Mesendoderm (in vitro differentiated cells): ENCODE measurements around the gene HMCN2.

Source experiments
- DNase-seq: peaks from one replicate; pipeline ENCODE4 v3.0.0; 2013
- H2AK5ac ChIP-seq: 2 replicates; pipeline ENCODE4 v1.6.1; 2013; ENCODE audit warnings: low read length, inconsistent platforms
- H2BK120ac ChIP-seq: 2 replicates; pipeline ENCODE4 v1.6.1; 2013; ENCODE audit warnings: low read depth, mild to moderate bottlenecking, low read length, moderate library complexity, mixed read lengths
- H2BK15ac ChIP-seq: replicated peaks from 2 replicates; pipeline ENCODE4 v1.6.1; 2013; ENCODE audit warnings: low read depth, mild to moderate bottlenecking, moderate library complexity
- H2BK5ac ChIP-seq: 2 replicates; pipeline ENCODE4 v1.6.1; 2013; ENCODE audit warnings: low read length, inconsistent platforms
- H3K18ac ChIP-seq: 2 replicates; pipeline ENCODE4 v1.6.1; 2013; ENCODE audit warnings: mild to moderate bottlenecking, low read length, mixed read lengths
- H3K23ac ChIP-seq: one replicate; pipeline ENCODE4 v1.6.1; 2013; ENCODE audit warnings: low read length
- H3K27ac ChIP-seq: 2 replicates; pipeline ENCODE4 v1.5.1; 2013; ENCODE audit warnings: low read depth, mild to moderate bottlenecking, inconsistent platforms, low read length, moderate library complexity
- H3K27me3 ChIP-seq: 2 replicates; pipeline ENCODE4 v1.6.1; 2013; ENCODE audit warnings: low read length, control low read depth, mild to moderate bottlenecking, inconsistent platforms; ENCODE audit not compliant: insufficient read depth, poor library complexity
- H3K36me3 ChIP-seq: 2 replicates; pipeline ENCODE4 v1.6.1; 2013; ENCODE audit warnings: low read length, inconsistent platforms; ENCODE audit not compliant: control insufficient read depth, insufficient read depth
- H3K4ac ChIP-seq: one replicate; pipeline ENCODE4 v1.6.1; 2013; ENCODE audit warnings: low read depth, mild to moderate bottlenecking, low read length, moderate library complexity
- H3K4me1 ChIP-seq: 2 replicates; pipeline ENCODE4 v1.6.1; 2013; ENCODE audit warnings: low read depth, low read length, inconsistent platforms; ENCODE audit not compliant: control insufficient read depth
- H3K4me2 ChIP-seq: 2 replicates; pipeline ENCODE4 v1.6.1; 2013; ENCODE audit warnings: low read length
- H3K4me3 ChIP-seq: 2 replicates; pipeline ENCODE4 v1.5.1; 2013; ENCODE audit warnings: mild to moderate bottlenecking, low read length
- H3K56ac ChIP-seq: one replicate; pipeline ENCODE4 v1.6.1; 2013; ENCODE audit warnings: low read length
- H3K79me1 ChIP-seq: 2 replicates; pipeline ENCODE4 v1.6.1; 2013; ENCODE audit warnings: low read length, inconsistent platforms
- H3K79me2 ChIP-seq: 2 replicates; pipeline ENCODE4 v1.6.1; 2013; ENCODE audit warnings: mild to moderate bottlenecking, low read length; ENCODE audit not compliant: control insufficient read depth, insufficient read depth
- H3K9ac ChIP-seq: 2 replicates; pipeline ENCODE4 v1.6.1; 2013; ENCODE audit warnings: low read length, inconsistent platforms
- H4K5ac ChIP-seq: one replicate; pipeline ENCODE4 v1.6.1; 2013; ENCODE audit warnings: low read length
- H4K8ac ChIP-seq: one replicate; pipeline ENCODE4 v1.6.1; 2013; ENCODE audit warnings: low read depth, mild to moderate bottlenecking, control low read depth, low read length, moderate library complexity
- WGBS: extraction: QIAGEN DNeasy Blood & Tissue Kit; methylation state at CpG from one replicate; pipeline ENCODE4 v1.1.7; 2013; ENCODE audit warnings: low lambda C conversion rate, missing lambda C conversion rate; ENCODE audit not compliant: insufficient coverage; ENCODE audit errors: extremely low coverage; 5-methylcytosine and 5-hydroxymethylcytosine counted together

The HMCN2 gene

DNA sequence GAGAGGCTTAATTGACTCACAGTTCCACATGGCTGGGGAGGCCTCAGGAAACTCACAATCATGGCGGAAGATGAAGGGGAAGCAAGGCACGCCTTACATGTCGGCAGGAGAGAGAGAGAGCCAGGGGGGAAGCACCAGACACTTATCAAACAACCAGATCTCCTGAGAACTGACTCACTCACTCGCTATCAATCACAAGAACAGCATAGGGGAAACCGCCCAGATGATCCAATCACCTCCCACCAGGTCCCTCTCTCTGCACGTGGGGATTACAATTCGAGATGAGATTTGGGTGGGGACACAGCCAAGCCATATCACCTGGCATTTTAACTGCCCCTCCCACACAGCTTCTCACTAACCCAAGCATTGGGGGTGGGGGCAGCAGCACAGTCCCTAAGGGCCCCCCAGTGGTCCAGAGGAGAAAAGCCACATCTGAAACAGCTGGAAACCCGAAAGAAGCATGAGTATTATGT, 103.1 kb downstream of the HMCN2 start:
- Histone ChIP-seq H3K4me3 (no peak overlapping the region), H3K9ac (no peak overlapping the region), H2BK120ac (no peak overlapping the region), H3K56ac (peak overlapping the region; percentile 34), H3K4me1 (peaks cover 3% of the 10 kb centered on the region), H3K79me2 (no peaks in the 10 kb centered on the region), H4K8ac (no peak overlapping the region), H3K4ac (no peak overlapping the region), H3K27ac (no peak overlapping the region), H3K4me2 (no peak overlapping the region), H3K79me1 (no peaks in the 10 kb centered on the region), H3K23ac (no peak overlapping the region), H2AK5ac (no peak overlapping the region), H3K36me3 (no peaks in the 10 kb centered on the region), H4K5ac (no peak overlapping the region), H2BK15ac (no peak overlapping the region), H3K27me3 (no peaks in the 10 kb centered on the region), H2BK5ac (no peak overlapping the region), H3K18ac (no peak overlapping the region)
- WGBS = no CpG with 5 or more reads among the region's 8 CpGs
- peak; percentile 83 for DNase-seq

GRCh38 chr9:130370226-130370625, 104.7 kb downstream of the HMCN2 start:
- H2AK5ac ChIP-seq = no peak overlapping the region
- H3K27ac ChIP-seq = no peak overlapping the region
- no peaks in the 10 kb centered on the region for H3K36me3 ChIP-seq
- H3K4me3 ChIP-seq = no peak overlapping the region
- no peak overlapping the region for H3K4me2 ChIP-seq
- H4K5ac ChIP-seq = no peak overlapping the region
- no CpG with 5 or more reads among the region's 7 CpGs for WGBS
- H3K56ac ChIP-seq = no peak overlapping the region
- no peak overlapping the region for H2BK5ac ChIP-seq
- no peak overlapping the region for H2BK120ac ChIP-seq
- no peak overlapping the region for H3K23ac ChIP-seq
- no peak for DNase-seq
- H3K9ac ChIP-seq = no peak overlapping the region
- no peak overlapping the region for H2BK15ac ChIP-seq
- H3K4ac ChIP-seq = no peak overlapping the region
- H3K79me2 ChIP-seq = no peaks in the 10 kb centered on the region
- no peak overlapping the region for H4K8ac ChIP-seq
- no peak overlapping the region for H3K18ac ChIP-seq
- H3K4me1 ChIP-seq = peaks cover 3% of the 10 kb centered on the region
- H3K79me1 ChIP-seq = no peaks in the 10 kb centered on the region
- no peaks in the 10 kb centered on the region for H3K27me3 ChIP-seq

GRCh38 chr9:130371196-130371966, 105.8 kb downstream of the HMCN2 start:
- WGBS = no CpG with 5 or more reads among the region's 3 CpGs
- H3K79me2 ChIP-seq = no peaks in the 10 kb centered on the region

GRCh38 chr9:130372057-130372456, 106.5 kb downstream of the HMCN2 start:
- H3K4ac ChIP-seq = no peak overlapping the region
- H2BK120ac ChIP-seq = no peak overlapping the region
- no peak overlapping the region for H3K4me3 ChIP-seq
- peaks cover 3% of the 10 kb centered on the region for H3K4me1 ChIP-seq
- no peak overlapping the region for H3K18ac ChIP-seq
- DNase-seq = peak; percentile 52
- no peak overlapping the region for H3K9ac ChIP-seq
- no peak overlapping the region for H4K8ac ChIP-seq
- no peak overlapping the region for H3K4me2 ChIP-seq
- H3K79me2 ChIP-seq = no peaks in the 10 kb centered on the region
- no peak overlapping the region for H3K23ac ChIP-seq
- no peak overlapping the region for H3K27ac ChIP-seq
- no peaks in the 10 kb centered on the region for H3K36me3 ChIP-seq
- no peak overlapping the region for H2AK5ac ChIP-seq
- no peaks in the 10 kb centered on the region for H3K27me3 ChIP-seq
- no peak overlapping the region for H4K5ac ChIP-seq
- no peaks in the 10 kb centered on the region for H3K79me1 ChIP-seq
- no peak overlapping the region for H2BK5ac ChIP-seq
- H2BK15ac ChIP-seq = no peak overlapping the region
- H3K56ac ChIP-seq = no peak overlapping the region
- no CpG with 5 or more reads among the region's 7 CpGs for WGBS

More at GRCh38 chr9:130371196-130371966, 105.8 kb downstream of the HMCN2 start:
- no peak overlapping the region for H2BK15ac ChIP-seq
- no peaks in the 10 kb centered on the region for H3K27me3 ChIP-seq
- no peaks in the 10 kb centered on the region for H3K36me3 ChIP-seq
- no peak overlapping the region for H2BK120ac ChIP-seq
- no peaks in the 10 kb centered on the region for H3K79me1 ChIP-seq
- peak overlapping the region; percentile 11 for H3K56ac ChIP-seq
- no peak overlapping the region for H2AK5ac ChIP-seq
- no peak overlapping the region for H3K18ac ChIP-seq
- peaks cover 3% of the 10 kb centered on the region for H3K4me1 ChIP-seq
- no peak overlapping the region for H4K5ac ChIP-seq
- DNase-seq = peak; percentile 66
- H3K4me3 ChIP-seq = no peak overlapping the region
- no peak overlapping the region for H4K8ac ChIP-seq
- no peak overlapping the region for H3K27ac ChIP-seq
- H3K9ac ChIP-seq = no peak overlapping the region
- H2BK5ac ChIP-seq = no peak overlapping the region
- H3K4me2 ChIP-seq = no peak overlapping the region
- H3K23ac ChIP-seq = no peak overlapping the region
- no peak overlapping the region for H3K4ac ChIP-seq

DNA sequence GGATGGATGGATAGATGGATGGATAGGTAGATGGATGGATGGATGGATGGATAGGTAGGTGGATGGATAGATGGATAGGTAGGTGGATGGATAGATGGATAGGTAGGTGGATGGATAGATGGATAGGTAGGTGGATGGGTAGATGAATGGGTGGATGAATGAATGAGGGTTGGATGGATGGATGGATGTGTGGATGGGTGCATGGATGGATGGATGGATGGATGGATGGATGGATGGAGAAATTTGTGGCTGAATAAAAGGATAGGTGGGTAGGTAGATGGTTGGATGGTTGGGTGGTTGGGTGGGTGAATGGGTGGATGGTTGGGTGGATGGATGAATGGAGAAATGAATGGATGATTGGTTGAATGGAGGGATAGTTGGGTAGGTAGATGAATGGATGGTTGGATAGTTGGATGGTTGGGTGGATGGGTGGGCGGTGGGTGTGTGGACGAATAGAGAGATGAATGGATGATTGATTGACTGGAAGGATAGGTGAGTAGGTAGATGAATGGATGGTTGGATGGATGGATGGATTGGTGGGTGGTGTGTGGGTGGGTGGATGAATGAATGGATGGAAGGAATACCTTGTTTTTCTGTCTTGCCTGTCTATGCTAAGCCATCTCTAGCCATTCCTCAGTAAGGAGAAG, 108.2 kb downstream of the HMCN2 start:
- Histone ChIP-seq H4K8ac (no peak overlapping the region), H3K79me1 (no peaks in the 10 kb centered on the region), H3K27me3 (no peaks in the 10 kb centered on the region), H3K79me2 (no peaks in the 10 kb centered on the region), H3K27ac (no peak overlapping the region), H3K23ac (no peak overlapping the region), H2BK5ac (no peak overlapping the region), H3K36me3 (no peaks in the 10 kb centered on the region), H3K4ac (no peak overlapping the region), H3K4me2 (no peak overlapping the region), H3K56ac (no peak overlapping the region), H4K5ac (no peak overlapping the region), H3K4me1 (no peaks in the 10 kb centered on the region), H3K18ac (no peak overlapping the region), H2BK120ac (no peak overlapping the region), H2AK5ac (no peak overlapping the region), H2BK15ac (no peak overlapping the region), H3K9ac (no peak overlapping the region), H3K4me3 (no peak overlapping the region)
- 100% methylated on average over 2 of the region's 2 CpGs for WGBS
- DNase-seq = no peak
